Measurements from ENCODE around the gene AGTPBP1.

AGTPBP1 gene

DNA sequence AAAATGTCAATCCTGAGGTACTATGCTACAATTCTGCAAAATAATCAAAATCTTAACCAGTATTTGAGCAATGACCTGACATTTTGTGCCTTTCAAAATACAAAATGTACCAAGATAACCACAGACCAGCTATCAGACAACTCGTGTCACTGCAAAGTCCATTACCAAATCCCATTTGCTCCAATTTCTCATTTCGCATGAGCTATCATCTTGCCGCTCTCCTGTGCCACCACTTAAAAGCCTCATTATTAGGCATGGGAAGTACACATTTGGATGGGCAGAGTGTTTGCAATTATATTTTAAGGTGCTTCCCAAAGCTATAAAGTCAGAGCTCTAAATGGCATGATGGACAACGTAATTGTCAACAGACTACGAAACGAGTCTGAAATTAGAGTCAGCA is 205.2 kb downstream of the AGTPBP1 start:
- DNase-seq (ENCODE audit: low read depth) = no peak

DNA sequence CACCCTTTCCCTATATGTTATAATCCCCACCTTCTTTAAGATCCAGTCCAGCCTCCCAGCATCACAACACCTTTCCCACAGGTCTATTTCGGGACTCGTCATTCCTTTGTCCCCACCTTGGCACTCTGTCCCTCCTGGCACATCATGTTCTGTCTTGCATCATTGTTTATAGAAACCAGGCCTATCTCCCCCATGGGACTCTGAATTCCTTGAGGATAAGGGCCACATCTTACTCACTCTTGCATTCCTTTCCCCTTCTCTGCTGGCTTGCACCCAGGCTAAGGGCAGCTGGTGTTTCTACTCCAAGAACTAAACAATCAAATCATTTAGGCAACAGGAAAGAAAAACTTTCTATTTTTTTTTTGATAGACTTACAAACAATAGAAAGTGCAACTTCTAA is 205.7 kb downstream of the AGTPBP1 start:
- DNase-seq (ENCODE audit: low read depth) = peak; percentile 52

DNA sequence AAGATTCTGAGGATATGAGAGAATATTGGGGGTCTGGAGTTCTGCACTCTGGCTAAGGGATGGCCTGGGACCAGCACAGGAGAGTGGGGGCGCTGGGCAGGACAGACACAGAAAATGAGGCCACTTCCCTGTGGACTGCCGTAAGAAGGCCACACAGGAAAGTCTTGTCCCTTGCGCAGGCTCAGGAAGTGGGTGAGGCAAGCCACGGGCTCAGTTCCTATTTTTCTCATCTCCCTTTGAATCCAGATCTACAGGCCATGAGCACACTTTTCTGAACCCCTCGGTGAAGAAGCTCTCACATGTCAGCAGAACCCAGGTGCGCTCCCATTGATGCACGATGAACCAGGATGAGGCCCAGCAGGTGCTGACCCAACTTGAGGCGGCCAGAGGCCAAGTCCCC is 207.4 kb downstream of the AGTPBP1 start:
- DNase-seq (ENCODE audit: low read depth) = no peak

DNA sequence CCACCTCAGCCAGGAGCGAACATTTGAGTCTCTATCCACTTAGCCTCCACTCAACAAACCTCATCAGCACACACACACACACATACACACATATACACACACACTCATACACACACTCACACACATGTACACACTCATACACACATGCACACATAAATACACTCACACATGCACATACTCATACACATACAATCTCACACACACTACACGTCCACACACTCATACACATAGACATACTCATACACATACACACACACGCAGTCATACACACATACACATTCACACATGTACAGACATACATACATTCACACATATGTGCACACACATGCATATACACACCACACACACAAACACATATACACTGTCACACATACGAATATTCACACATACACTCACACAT is 208.2 kb downstream of the AGTPBP1 start:
- DNase-seq (ENCODE audit: low read depth) = no peak

DNA sequence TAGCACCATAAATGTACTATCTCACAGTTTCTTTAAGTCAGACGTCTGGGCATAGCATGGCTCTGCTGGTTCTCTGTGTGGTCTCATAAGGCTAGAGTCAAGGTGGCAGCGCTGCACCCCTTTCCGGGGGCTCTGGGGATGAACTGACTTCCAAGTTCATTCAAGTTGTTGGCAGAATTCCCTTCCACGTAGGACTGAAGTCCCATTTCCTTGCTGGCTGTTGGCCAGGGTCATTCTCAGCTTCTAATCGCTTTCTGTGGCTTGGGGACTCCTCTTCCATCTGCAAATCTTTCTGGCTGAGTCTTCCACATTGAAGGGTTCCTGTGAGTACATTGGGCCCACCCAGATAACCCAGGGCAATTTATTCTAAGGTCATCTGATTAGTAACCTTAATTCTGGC is 211.0 kb downstream of the AGTPBP1 start:
- no peak for DNase-seq (ENCODE audit: low read depth)

DNA sequence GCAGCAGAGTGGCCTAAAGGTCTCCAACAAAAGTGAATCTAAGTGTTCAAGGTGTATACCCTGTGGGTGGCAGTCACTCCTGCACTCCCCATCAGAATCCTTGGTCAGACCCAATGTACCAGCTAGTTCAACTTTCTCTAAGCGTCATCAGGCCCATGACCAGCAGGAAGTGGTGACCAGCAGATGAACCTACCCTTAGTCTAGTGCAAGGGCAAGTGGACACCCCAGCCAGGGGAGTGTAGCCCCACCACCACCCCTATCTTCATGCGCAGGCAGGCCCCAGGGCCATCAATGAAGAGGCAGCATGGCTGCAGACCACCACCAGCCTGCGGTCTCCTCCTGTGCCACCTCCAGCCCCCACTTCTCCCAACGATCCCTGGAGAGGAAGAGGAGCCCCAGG is 213.1 kb downstream of the AGTPBP1 start:
- DNase-seq (ENCODE audit: low read depth) = no peak

DNA sequence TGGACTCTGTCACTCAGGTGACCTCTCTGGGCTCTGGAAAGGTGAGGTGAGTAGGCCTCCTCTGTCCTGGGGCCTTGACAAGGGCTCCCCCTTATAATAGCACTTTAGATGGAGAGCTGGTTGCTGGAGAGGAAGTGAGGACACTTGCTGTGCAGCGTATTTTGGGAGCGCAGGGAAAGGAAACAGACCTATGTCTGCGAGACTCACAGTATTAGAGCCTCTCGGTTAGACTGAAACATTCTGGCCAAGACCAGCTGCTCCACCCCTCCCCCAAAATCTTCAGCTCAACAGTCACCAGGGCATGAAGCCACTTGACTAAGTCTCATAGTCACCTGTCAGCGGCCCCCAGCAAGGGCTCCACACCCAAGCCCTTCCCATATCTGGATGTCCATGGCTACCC is 213.6 kb downstream of the AGTPBP1 start:
- DNase-seq (ENCODE audit: low read depth) = no peak

DNA sequence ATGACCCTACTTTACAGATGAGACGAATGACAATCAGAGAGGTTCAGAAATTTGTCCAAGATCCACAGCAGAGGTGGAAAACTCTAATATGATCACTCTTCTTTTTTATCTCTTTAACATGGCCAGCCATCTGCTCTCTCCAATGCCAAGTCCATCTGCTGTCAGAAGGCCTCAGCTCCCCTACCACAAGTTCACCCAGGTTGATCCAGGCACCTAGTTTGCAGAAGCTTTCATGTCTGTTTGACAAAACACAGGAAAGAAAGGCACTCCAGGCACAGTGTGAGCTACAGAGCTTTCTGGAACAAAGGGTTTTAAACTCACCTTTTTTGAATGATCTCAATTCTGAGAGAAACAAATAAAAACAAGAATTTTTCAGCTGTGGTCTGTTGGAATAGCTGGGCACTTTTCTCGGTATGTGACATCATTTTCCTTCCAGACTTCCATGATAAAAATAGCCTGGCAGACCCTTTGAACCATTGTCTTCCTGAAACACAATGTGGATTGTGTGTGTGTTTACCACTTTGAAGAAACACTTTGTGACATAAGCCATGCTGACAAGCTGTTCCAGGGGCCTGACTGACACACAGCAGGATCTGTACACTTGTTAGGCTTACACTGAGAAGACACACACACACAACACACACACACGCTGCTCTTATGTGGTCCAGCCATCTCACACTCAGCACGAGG is 214.3 kb downstream of the AGTPBP1 start:
- no peak for DNase-seq (ENCODE audit: low read depth)

DNA sequence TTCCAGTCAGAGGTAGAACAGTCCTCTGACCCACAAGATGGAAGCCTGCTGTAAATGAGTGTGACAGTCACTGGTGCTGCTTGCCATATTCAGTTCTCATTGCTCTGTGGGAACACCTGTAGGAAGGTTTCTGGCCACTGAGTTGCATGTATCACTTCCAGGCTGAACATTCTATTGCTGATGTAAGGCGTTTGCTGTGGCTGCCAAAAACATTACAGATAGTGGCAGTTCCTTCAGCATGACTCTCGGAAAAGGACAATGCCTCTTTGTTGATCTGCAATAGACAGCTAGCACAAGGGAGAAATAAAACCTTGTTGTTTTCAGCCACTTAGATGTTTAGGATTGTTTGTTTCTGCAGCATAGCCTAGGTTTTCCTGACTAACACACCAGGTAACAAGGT is 217.2 kb downstream of the AGTPBP1 start:
- DNase-seq (ENCODE audit: low read depth) = no peak

DNA sequence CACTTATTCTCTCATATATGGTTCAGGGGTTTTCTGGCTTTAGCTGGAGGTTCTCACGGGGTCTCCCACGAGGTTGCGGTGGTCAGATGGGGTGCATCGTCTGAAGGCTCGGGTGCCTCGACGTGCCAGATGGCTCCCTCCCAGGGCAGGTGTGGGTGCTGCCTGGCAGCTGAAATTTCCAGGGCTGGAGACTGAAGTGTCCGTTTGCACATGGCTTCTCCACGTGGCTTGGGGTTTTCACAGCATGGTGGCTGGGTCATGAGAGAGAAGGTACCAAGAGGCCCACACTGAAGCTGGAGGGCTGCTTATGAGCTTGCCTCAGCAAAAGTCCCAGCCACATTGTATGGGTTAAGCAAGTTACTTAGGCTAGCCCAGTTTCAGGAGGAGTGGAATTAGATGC is 218.6 kb downstream of the AGTPBP1 start:
- no peak for DNase-seq (ENCODE audit: low read depth)

DNA sequence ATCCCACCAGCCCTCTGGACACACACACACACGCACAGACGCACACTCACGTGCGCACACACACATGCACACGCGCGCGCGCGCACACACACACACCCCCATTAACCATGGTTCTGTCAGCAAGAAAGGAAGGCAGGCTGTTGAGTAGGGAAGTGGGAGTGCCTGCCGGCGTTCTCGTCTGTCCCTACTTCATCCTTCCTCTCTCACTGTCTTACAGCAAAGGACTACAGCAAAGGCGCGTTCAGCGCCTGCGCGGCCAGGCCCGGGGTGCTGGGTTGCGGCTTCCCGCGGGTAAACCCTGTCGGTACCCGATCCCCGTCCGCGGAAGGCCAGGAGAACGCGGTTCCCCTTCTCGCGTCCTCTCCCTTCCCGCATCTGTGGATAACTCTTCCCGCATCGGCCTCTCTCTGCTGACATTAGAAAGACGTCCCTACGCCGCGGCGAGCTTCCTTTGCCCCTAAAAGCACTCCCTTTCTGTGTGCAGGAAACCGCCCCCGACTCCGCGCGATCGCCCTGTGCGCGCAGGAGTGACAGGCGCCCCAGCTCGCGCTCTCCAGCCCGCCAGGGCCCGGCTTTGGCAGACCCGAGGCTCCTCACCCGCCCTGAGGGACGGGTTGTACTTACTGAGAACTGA is 219.2 kb downstream of the AGTPBP1 start:
- DNase-seq (ENCODE audit: low read depth) = peak; percentile 34

DNA sequence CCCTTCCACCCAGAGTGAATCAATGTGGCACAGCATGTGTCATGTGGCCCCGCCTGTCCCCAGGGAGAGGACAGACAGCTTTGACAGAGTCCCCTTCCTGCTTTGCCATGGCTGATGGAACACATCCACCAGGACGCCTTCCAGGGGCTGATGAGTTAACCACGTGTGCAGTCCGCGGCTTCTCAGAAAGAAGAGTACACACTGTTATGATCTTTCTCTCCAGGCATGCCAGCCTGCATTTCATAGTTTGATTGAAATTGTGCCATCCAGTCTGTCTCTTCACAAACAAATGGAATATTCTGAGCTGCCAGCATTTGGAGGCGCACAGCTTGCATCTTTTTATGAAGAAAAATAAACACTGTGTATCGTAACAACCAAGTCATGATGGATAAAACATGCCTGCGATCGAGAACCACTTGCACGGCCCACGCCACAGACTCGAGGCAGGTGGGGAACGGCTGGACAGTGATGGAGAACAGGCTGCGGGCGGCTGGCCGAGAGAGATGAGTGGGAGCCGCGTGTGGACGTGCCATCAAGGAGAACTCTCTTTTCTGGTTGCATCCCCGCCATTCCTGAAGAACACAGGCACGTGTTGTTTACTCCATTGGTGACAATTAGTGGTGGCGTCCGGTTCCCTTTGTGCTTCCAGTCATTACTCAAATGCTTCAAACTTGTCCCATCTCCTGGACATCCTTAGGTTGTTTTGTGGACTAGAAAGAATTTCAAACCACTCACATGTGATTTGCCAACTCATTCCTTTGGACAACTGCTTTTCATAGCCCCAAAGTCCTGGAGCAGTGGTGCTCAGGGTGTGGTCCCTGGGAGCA is 220.2 kb downstream of the AGTPBP1 start:
- DNase-seq (ENCODE audit: low read depth) = no peak

DNA sequence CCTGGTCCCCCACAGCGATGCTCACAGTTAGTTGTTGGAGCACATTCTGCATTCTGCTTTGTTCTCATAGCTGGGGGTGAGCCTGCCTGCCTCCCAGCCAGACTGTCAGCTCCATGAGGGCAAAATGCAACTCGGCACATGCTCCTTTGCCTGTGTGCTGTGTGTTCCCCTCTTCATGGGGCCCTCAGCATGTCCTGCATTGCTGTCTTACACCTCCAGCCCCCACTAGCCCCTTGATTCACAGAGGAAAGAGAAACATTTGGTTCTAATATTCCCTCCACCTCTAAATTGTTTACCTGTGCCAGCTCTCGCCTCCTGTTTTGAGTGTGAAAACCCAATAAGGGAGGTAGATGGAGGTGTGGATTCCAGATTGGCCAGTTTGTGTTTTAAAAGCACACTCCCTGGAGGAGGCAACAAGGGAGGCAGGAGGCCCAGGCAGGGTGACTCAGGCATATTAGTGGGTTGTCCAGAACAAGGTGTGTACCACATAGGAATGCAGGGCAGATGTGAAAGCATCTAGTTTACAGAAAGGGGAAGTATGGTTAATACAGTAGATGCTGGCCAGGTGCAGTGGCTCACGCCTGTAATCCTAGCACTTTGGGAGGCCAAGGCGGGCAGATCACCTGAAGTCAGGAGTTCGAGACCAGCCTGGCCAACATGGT is 224.6 kb downstream of the AGTPBP1 start:
- DNase-seq (ENCODE audit: low read depth) = no peak

DNA sequence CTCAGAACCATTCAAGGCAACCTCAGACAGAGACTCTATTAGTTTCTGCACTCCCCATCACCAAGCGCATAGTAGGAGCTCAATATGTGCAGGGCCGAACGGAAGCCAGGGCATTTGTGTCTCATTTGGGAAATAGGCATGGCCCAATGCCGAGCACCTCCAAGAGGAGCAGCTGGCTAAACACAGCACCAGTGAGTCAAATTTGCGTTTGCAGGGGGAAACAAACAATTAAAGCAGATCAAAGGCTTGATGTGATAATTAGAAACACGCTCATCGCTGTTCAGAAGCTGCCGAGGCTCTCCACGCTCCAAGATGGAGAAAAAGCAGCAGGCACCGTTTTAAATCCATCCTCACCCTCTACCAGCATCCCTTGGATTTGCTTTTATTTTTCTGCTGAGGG is 225.3 kb downstream of the AGTPBP1 start:
- no peak for DNase-seq (ENCODE audit: low read depth)

DNA sequence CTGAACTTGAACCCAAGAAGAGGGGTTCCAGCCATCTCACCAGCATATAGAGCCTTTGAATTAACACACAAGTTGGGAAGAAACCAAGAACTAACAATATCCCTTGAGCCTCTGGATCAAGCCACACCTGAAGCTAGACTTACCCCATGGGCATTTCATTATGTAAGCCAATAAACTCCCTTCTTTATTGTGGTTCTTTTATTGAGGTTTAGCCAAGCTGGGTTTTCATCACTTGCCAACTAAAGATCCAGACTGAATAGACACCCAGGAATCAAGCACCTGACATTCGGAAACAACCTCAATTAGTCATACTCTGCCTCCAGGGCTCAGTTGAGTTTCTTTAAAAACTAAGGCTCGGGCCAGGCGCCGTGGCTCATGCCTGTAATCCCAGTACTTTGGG is 226.7 kb downstream of the AGTPBP1 start:
- no peak for DNase-seq (ENCODE audit: low read depth)

DNA sequence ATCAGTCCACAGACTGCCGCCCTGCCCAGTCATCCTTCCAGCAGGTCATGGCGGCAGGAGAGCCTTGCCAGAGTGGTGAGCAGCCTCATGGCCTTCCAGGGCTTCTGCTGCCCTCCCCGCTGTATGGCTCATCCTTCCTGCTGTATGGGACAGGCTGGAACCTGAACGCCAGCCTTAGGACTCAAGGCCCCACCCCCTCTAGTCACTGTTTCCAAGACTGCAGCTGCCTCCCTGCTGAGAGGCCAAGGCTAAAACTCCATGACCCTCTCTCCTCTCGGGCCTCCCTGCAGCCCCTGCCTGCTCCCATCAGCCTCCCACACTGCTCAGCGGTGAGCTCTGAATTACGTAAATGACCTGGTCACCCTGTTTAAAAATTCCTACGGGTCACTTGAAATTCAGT is 227.5 kb downstream of the AGTPBP1 start:
- no peak for DNase-seq (ENCODE audit: low read depth)

DNA sequence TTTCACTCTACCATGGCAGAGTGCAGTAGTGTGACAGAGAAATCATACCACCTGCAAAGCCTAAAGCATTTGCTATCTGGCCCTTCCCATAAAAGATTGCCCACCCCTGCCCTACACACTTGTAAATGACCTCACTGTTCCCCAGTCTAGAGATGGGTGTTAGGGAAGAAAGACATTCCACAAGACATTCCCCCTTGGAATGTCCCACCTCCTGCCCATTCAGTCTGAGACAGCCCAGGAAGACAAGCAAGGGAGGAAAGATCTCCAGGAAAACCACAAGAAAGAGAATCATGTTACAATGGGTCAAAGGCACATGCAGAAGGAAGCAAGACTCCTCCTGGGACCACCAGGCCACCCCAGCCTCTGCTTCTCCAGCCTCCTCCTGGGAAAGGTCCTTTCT is 230.0 kb downstream of the AGTPBP1 start:
- no peak for DNase-seq (ENCODE audit: low read depth)

DNA sequence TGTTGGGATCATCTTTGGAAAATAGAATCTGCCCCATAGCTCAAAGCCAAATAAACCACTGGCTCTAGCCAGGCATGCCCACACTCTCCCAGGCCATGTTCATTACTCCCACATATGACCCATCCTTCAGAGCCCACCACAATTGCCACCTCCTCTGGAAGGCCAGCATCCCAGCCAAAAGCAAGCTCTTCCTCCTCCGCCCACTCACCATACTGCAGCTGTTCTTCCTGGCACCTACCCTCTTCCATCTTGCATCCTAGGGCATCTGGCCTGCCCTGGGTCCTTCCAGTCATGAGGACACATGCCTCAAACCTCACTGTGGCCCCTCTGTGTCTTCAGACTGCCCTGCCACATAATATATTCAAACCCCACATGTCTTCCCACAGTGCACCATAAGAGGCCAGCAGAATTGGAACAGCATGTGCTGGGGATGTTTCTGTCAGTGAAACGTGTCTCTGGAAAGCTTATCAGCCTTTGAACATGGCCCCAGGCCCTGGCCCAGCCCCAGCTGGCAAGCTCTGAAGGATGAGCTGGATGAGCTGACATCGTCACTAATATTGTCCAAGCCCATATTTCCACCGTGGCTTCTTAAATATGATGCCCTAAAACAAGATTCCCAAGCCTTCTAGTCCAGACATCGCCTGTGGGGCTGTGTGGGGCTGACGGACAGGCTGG is 230.8 kb downstream of the AGTPBP1 start:
- DNase-seq (ENCODE audit: low read depth) = no peak

DNA sequence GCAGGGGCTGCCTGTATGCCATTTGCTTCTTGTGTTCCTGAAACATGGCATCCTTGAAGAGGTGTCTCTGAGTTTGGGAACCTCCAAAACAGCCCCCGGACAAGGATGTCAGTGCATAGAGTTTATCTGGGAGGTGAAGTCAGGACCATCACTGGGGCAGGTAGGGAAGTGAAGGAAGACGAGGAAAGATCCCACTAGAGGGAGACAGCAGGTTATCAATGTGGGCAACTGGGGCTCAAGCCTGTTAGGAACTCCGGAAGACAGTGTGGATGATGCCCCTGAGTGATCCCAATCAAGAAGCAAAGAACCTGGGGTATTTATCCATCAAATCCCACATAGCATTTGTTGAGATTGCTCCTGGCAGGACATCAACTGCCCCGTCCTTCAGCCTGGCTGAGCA is 233.1 kb downstream of the AGTPBP1 start:
- no peak for DNase-seq (ENCODE audit: low read depth)

DNA sequence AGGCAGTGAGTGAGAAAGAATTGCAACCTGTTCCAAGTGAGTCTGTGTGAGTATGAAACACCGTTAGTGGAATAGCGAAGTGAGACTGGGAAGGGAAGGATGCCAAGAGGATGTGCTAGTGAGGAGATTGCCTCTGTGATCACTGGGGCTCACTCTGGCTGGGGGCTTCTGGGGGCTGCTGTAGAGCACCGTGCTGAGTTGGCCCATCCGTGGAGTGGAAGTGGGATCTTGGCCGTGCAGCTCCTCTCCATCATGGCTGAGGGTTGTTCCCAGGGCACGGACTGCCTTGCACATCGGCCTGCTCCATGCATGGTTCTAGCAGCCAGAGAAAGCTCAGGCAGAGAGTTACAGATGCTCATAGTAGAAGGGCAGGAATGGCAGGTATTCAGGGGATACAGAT is 236.1 kb downstream of the AGTPBP1 start:
- DNase-seq (ENCODE audit: low read depth) = no peak

DNA sequence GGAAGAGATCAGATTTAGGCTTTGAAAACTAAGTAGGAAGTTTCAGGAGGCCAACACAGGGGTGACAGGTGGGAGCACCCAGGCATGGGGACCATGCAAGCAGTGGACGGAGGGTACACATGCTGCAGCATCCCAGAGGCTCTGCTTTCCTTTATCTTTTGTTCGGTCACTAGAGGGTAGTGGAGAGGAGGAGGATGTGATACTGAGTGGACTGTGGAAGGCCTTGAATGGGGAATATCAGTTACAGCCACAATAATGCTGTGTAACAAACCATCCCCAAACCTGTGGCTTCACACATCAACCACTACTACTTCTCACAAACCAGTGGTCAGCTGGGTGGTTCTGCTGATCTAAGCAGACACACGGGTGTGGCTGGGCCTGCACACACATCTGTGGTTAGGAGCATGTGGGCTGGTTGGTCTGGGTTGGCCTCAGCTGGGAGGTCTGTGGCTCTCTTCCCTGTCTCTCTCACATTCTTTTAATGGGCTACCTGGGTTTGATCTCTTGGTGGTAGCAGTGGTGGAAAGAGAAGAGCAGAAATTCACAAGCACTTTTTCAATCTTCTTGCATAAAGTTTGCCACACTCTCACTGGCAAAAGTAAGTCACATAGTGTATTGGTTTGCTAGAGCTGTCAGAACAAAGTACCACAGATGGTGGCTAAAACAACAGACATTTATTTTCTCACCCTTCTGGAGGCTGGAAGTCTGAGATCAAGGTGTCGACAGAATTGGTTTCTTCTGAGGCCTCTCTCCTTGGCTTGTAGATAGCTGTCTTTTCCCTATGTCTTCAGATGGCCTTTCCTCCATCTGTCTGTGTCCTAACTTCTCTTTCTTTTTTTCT is 238.7 kb downstream of the AGTPBP1 start:
- no peak for DNase-seq (ENCODE audit: low read depth)

Measured in iris pigment epithelial cell (primary cell).